ENCODE measurements around the gene ZNHIT1.
"Not testable (repeated sequence)": the region's sequence is repeated elsewhere in the genome, so short reads cannot be mapped to it uniquely, and the experiment has no call there.

The ZNHIT1 gene

DNA sequence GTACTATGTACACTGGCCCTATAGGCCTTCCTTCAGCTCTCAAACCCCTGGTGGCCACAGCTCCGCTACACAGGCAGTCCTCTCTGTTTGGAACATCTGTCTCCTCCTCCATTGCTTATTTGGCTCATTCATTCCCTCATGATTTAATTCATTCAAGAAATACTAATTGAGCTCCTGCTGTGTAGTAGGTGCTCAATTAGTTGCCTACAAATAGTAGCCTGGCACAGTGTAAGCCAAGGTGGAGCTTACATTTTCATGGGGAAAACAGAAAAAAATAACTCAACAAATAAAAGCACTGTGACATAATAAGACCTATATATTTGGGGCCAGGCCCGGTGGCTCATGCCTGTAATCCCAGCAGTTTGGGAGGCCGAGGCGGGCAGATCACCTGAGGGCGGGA is 30.3 kb downstream of the ZNHIT1 start:
- Histone ChIP-seq H3K27ac (no peak overlapping the region), H3K4me3 (ENCODE audit: low read depth, low read length) (no peak overlapping the region), H3K36me3 (peaks cover 21% of the 10 kb centered on the region), H3K9me3 (ENCODE audit: severe bottlenecking) (no peaks in the 10 kb centered on the region), H3K27me3 (ENCODE audit: insufficient read depth, low read depth, severe bottlenecking) (peaks cover 9% of the 10 kb centered on the region)
- TF ChIP-seq, protein P1, sequence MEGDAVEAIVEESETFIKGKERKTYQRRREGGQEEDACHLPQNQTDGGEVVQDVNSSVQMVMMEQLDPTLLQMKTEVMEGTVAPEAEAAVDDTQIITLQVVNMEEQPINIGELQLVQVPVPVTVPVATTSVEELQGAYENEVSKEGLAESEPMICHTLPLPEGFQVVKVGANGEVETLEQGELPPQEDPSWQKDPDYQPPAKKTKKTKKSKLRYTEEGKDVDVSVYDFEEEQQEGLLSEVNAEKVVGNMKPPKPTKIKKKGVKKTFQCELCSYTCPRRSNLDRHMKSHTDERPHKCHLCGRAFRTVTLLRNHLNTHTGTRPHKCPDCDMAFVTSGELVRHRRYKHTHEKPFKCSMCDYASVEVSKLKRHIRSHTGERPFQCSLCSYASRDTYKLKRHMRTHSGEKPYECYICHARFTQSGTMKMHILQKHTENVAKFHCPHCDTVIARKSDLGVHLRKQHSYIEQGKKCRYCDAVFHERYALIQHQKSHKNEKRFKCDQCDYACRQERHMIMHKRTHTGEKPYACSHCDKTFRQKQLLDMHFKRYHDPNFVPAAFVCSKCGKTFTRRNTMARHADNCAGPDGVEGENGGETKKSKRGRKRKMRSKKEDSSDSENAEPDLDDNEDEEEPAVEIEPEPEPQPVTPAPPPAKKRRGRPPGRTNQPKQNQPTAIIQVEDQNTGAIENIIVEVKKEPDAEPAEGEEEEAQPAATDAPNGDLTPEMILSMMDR (IDR thresholded peaks at IDR 0.05; ENCODE audit: low read depth, low read length), result no peak
- DNase-seq, result no peak

DNA sequence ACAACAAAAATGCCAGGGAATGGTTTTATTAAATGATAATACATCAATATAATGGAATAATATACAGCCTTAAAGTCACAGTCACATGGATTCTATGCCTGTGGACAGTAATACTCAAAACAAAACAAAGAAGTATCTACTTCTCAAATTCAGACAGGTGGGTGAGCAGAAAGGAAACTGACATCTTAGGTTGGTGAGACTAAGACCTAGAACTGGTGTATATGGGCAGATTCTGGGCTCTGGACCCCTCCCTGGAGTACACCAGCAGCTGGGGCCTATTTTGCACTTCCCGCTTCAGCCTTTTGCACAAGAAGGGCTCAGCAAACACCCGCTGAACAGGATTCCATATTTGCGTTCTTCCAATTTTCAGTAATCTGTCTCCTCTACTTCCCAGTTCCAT is 32.4 kb downstream of the ZNHIT1 start:
- Histone ChIP-seq H3K27me3 (ENCODE audit: insufficient read depth, low read depth, severe bottlenecking) (peaks cover 24% of the 10 kb centered on the region), H3K27ac (no peak overlapping the region), H3K36me3 (peaks cover 16% of the 10 kb centered on the region), H3K9me3 (ENCODE audit: severe bottlenecking) (no peaks in the 10 kb centered on the region), H3K4me3 (ENCODE audit: low read depth, low read length) (no peak overlapping the region)
- TF ChIP-seq, protein P1 (IDR thresholded peaks at IDR 0.05; ENCODE audit: low read depth, low read length), result no peak
- DNase-seq, result no peak

DNA sequence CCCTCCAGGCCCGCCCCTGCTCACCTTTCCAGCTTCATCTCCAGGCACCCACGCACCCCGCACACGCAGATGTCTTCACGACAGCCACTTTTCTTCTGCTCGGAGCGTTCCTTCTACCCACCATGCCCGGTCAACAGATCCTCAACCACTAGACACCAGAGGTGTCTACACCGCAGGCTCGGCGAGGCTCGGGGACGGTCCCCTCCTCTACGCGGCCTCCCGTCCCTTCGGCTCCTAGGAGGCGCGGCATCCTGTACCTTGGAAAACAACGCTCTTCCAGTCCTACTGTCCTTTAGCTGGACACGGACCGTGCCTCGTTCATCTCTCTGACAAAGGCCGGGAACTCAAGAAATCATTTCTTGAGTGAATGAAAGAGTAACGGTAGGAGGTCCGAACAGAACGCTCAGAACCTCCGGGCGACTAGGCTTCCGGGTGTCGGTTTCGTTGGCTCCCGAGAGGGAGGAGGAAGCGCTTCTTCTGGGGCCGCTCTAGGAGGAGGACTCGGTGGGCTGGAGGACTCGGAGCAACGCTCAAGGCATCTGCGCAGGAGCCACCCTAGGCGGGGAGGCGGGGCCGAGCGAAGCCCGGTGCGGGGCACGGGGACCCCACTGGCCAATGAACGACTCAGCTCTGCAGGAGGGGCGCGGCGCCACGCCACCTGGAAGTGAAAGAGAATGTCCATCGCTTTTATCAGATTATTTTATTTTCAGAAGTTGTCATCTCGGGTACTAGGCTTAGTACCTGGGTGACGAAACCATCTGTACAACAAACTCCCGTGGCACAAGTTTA is 34.1 kb downstream of the ZNHIT1 start:
- H3K36me3 ChIP-seq, result peaks cover 10% of the 10 kb centered on the region
- H3K27me3 ChIP-seq (ENCODE audit: insufficient read depth, low read depth, severe bottlenecking), result peaks cover 39% of the 10 kb centered on the region
- peak overlapping the region; percentile 75 for H3K27ac ChIP-seq
- peak overlapping the region; percentile 72 for H3K4me3 ChIP-seq (ENCODE audit: low read depth, low read length)
- DNase-seq, result peak; percentile 99
- H3K9me3 ChIP-seq (ENCODE audit: severe bottlenecking), result no peaks in the 10 kb centered on the region
- TF ChIP-seq, protein P1 (IDR thresholded peaks at IDR 0.05; ENCODE audit: low read depth, low read length), result no peak

DNA sequence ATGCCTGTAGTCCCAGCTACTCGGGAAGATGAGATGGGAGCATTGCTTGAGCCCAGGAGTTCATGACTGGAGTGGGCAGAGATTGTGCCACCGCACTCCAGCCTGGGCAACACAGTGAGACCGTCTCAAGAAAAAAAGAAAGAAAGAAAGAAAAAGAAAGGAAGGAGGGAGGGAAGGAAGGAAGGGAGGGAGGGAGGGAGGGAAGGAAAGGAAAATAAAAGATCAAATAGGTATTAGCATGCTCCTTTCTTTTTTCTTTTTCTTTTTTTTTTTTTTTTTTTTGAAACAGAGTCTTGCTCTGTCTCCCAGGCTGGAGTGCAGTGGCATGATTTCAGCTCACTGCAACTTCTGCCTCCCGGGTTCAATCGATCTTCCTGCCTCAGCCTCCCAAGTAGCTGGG is 35.2 kb downstream of the ZNHIT1 start:
- DNase-seq; H3K36me3 ChIP-seq; H3K4me3 ChIP-seq (ENCODE audit: low read depth, low read length); H3K27ac ChIP-seq; H3K9me3 ChIP-seq (ENCODE audit: severe bottlenecking): not testable (repeated sequence)
- H3K27me3 ChIP-seq (ENCODE audit: insufficient read depth, low read depth, severe bottlenecking), result peaks cover 49% of the 10 kb centered on the region

DNA sequence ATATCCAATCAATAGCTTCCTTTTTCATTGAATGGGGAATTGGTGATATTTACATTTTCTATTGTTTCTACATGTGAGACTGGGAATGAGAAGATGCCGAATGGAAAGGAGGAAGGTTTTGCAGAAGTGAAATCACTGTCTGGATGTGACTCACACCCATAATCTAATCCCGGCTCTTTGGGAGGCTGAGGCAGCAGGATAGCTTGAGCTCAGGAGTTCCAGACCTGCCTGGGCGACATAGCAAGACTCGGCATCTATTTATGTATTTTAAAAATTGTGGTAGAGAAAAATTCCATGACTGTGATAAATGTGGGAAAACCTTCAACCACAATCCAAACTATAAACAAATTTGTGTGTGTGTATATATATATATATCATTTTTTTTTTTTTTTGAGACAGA is 37.8 kb downstream of the ZNHIT1 start:
- Histone ChIP-seq H3K9me3 (ENCODE audit: severe bottlenecking) (no peaks in the 10 kb centered on the region), H3K27ac (no peak overlapping the region), H3K4me3 (ENCODE audit: low read depth, low read length) (no peak overlapping the region), H3K27me3 (ENCODE audit: insufficient read depth, low read depth, severe bottlenecking) (peaks cover 66% of the 10 kb centered on the region), H3K36me3 (peaks cover 1% of the 10 kb centered on the region)
- TF ChIP-seq, protein P1 (IDR thresholded peaks at IDR 0.05; ENCODE audit: low read depth, low read length), result no peak
- DNase-seq, result no peak

DNA sequence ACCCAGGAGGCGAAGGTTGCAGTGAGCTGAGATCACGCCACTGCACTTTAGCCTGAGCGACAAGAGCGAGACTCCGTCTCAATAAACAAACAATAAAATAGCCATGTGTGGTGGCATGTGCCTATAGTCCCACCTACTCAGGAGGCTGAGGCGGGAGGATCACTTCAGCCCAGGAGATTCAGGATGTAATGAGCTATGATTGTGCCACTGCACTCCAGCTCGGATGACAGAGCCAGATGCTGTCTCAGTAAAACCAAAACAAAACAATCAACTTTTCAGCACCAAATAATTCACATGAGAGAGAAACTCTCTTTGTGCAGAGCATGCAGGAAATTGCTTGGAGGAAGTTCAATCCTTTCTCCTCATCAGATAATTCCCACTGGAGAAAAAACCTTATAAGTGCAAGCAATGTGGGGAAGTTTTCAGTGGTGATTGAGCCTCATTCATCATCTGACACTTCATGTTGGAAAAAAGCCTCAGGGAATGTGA is 40.3 kb downstream of the ZNHIT1 start:
- Histone ChIP-seq H3K27ac (no peak overlapping the region), H3K36me3 (no peaks in the 10 kb centered on the region), H3K4me3 (ENCODE audit: low read depth, low read length) (no peak overlapping the region), H3K9me3 (ENCODE audit: severe bottlenecking) (no peaks in the 10 kb centered on the region), H3K27me3 (ENCODE audit: insufficient read depth, low read depth, severe bottlenecking) (peaks cover 57% of the 10 kb centered on the region)
- DNase-seq, result no peak
- TF ChIP-seq, protein P1 (IDR thresholded peaks at IDR 0.05; ENCODE audit: low read depth, low read length), result no peak

DNA sequence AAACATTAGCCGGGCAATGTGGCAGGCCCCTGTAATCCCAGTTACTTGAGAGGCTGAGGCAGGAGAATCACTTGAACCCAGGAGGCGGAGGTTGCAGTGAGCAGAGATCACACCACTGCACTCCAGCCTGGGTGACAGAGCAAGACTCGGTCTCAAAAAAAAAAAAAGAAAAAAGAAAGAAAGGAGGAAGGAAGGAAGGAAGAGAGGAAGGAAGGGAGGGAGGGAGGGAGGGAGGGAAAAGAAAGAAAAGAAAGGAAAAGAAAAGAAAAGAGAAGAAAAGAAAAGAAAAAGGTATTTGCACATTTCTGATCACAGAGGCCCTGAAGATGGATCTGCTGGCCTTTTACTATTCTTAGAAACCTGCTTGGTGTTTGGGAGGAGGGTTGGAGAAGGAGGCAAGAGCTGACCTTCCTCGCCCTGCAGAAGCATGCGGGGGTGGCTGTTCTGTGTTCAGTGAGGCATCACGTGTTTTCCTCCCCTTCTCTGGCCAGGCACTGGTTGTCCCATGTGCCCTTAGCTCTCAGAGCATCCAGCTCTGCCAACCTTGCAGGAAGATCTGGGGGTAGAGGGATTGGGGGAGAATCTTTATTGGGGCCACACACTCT is 46.2 kb downstream of the ZNHIT1 start:
- H3K27me3 ChIP-seq (ENCODE audit: insufficient read depth, low read depth, severe bottlenecking); H3K9me3 ChIP-seq (ENCODE audit: severe bottlenecking); DNase-seq; H3K36me3 ChIP-seq; H3K27ac ChIP-seq; H3K4me3 ChIP-seq (ENCODE audit: low read depth, low read length): not testable (repeated sequence)

Measured in WERI-Rb-1 (cell line).